LNCaP clone FGC (cell line): Measurements from ENCODE around the gene TLR3.

Experiments used
- DNase-seq: peaks from one replicate; pipeline ENCODE4 v3.0.0-alpha.2; 2011; ENCODE audit warnings: low read depth
- H3K4me3 ChIP-seq: 2 replicates; pipeline ENCODE4 v1.5.1; 2011; ENCODE audit warnings: mild to moderate bottlenecking, low read depth, low read length, control low read depth
- TF ChIP-seq, protein P1 (sequence below): IDR thresholded peaks from 2 replicates; pipeline ENCODE4 v1.5.1; 2012; ENCODE audit warnings: mild to moderate bottlenecking; ENCODE audit not compliant: control insufficient read depth, insufficient read depth; ENCODE audit errors: extremely low read depth

The TLR3 gene

DNA sequence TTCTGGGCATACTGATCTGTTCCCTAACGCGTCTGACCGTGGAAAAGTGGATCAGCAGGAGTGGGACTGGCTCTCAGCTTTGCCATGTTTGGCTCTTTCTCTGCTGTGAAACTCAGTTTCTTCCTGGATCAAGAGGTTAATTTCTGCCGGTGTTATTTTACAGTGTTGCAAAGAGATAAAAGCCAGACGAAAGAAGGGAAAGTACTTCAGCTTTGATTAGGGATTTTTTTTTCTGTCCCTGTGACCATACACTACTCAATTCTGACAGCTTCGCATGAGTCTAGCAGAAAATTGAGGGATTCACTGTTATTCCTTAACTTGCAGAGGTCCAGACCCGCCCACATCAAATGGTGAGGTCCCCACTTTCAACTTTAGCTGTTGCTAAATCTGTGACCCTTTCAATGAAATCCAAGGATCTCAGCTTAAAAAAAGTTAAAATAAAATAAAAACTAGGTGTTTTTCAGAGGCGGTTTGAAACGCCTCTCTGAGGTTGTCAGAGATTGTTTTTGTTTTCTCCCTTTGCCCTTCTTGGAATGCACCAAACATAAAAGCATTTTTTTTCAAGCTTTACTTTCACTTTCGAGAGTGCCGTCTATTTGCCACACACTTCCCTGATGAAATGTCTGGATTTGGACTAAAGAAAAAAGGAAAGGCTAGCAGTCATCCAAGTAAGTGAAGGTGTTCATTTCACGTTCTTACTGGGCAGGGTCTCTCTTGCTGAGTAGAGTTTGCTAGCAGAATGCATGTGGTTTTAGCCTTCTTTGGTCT is at the start of gene TLR3:
TLR3 (plus strand) TSS at position 576 of the 768 bp plus-strand sequence. CDS start 7,464 bp downstream, outside the sequence.
- TF ChIP-seq, protein P1, sequence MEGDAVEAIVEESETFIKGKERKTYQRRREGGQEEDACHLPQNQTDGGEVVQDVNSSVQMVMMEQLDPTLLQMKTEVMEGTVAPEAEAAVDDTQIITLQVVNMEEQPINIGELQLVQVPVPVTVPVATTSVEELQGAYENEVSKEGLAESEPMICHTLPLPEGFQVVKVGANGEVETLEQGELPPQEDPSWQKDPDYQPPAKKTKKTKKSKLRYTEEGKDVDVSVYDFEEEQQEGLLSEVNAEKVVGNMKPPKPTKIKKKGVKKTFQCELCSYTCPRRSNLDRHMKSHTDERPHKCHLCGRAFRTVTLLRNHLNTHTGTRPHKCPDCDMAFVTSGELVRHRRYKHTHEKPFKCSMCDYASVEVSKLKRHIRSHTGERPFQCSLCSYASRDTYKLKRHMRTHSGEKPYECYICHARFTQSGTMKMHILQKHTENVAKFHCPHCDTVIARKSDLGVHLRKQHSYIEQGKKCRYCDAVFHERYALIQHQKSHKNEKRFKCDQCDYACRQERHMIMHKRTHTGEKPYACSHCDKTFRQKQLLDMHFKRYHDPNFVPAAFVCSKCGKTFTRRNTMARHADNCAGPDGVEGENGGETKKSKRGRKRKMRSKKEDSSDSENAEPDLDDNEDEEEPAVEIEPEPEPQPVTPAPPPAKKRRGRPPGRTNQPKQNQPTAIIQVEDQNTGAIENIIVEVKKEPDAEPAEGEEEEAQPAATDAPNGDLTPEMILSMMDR, result no peak
- peak within 1 kb of the TSS; percentile 46 for H3K4me3 ChIP-seq
- no peak for DNase-seq

GRCh38 chr4:186019269-186019668 is 49.7 kb upstream of the TLR3 start:
- TF ChIP-seq, protein P1, result no peak
- DNase-seq, result no peak
- no peak overlapping the region for H3K4me3 ChIP-seq

DNA sequence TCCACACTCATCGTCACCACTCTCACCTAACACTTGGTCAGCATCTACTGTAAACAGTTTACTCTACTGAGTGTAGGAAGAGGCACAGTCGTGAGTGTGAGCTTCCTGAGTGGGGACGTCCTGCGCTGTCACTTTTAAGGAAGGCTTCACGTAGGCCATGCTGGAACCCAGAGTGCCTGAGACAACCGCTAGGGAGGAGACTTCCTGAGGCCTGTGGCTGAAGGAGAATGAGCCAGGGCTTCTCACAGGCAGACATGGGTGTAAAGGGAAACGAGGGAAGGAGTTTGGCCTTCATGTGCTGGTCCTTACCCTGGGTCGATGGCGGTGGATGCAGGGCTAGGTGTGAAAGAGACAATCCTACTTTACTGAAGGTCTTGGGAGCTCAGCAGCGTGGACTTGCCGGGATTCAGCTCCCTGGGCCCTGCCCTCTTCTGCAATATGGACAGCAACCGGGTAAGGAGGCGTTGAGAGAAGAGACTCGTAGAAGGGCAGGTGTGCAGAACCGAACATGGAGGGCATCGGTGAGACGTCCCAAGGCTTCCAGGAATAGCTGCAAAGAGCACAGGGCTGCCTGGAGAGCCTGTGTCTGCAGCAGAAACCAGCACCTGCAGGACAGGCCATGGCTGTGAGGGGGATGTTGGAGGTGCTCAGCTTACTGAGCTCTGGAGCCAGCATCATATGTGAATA is 48.7 kb upstream of the TLR3 start:
- no peak for DNase-seq
- H3K4me3 ChIP-seq, result no peak overlapping the region
- TF ChIP-seq, protein P1, result no peak

DNA sequence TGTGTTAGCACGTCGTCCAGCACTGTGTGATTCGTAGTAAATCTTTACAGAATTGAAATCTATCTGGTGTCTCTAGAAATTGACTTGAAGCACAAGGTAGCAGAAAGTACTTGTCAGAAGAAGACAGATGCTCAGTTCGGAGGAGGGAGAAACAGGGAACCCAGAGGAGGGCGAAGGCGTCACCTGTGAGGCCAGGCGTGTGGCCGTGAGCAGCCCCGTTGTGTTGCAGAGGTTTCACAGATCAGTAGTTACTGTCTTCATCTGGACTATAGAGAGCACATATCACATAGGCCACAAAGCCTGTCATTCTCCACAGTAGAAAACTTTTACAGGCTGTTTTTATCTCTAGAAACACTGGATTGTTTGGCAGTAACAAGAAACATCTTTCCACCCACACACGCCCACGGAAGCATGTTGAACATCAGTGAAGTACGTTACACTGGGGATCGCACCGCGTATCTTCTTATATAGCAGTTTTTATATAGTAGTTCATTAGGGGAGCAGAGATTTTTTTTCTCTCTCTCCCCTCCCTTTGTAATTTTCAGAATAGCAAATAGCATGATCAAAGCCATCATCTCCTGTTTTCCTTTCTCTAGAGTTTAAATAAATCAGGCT is 48.1 kb upstream of the TLR3 start:
- TF ChIP-seq, protein P1, result no peak
- H3K4me3 ChIP-seq, result no peak overlapping the region
- no peak for DNase-seq

DNA sequence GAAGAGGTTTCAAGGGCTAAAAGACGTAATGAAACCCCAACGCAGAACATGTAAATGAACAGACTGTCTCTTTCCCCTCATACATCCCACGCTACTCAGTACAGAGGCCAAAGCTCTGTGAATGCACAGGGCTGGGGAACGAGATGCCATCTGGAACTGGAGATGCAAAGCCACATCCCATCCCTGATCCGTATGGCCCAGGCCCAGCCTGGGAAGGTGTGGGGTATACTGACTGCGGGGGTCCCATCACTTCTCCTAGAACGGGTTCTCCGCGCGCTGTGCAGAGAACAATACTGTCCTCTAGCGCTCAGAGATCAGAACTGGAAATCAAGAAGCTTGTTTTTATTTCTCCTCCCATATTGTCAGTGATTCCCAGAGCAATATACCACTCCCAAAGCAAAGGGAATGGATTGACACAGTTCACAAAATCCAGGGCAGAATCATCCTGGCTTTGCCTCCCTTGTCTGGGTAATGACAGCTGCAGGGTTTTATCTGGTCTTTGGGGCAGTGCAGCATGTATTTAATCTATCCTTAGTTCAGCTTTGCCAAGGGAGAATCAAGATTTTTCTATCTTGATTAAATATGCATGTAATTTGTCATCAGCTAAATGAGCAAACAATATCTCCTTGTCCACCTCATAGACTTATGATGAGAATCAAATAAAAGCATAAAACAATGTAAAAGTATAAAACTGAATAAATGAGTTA is 47.3 kb upstream of the TLR3 start:
- TF ChIP-seq, protein P1, result peak; percentile 89
- no peak overlapping the region for H3K4me3 ChIP-seq
- DNase-seq, result no peak

- no peak for DNase-seq
- TF ChIP-seq, protein P1, result no peak
- H3K4me3 ChIP-seq, result no peak overlapping the region
Measured at GRCh38 chr4:186023975-186024374, 45.0 kb upstream of the TLR3 start.
